ENCODE results near the gene SPIRE2.

GRCh38 chr16:89867918-89868317, 39.6 kb downstream of the SPIRE2 start:
- TF ChIP-seq NFE2L2 (IDR thresholded peaks at IDR 0.05; ENCODE audit: low read depth, low read length) (no peak), CTCF (conservative IDR thresholded peaks at IDR 0.05; ENCODE audit: low read depth, low read length) (no peak), RAD21 (IDR thresholded peaks at IDR 0.05; ENCODE audit: low read length) (no peak), RFX5 (IDR thresholded peaks at IDR 0.05; ENCODE audit: low read depth, low read length) (no peak), MAFK (IDR thresholded peaks at IDR 0.05; ENCODE audit: low read depth, low read length) (no peak), POLR2A (IDR thresholded peaks at IDR 0.05; ENCODE audit: low read depth, low read length) (no peak)

Data from IMR-90 (cell line).